HG03095 (cell line): ENCODE data around the gene SLC16A2.

Experiments
- ATAC-seq: cut with Tn5 transposase; IDR thresholded peaks from one replicate; pipeline ENCODE4 v1.9.1; 2021; ENCODE audit warnings: moderate library complexity; ENCODE audit not compliant: unreplicated experiment

SLC16A2 gene

GRCh38 chrX:74535408-74536151 is 114.3 kb downstream of the SLC16A2 start:
- ATAC-seq: no peak

GRCh38 chrX:74536152-74536831 is 115.0 kb downstream of the SLC16A2 start:
- peak; percentile 52 for ATAC-seq

- peak; percentile 23 for ATAC-seq
These were observed 115.6 kb downstream of the SLC16A2 start for GRCh38 chrX:74536832-74537371.

- no peak for ATAC-seq
These were observed 119.4 kb downstream of the SLC16A2 start for GRCh38 chrX:74540635-74541249.

- ATAC-seq: no peak
These were observed 124.7 kb downstream of the SLC16A2 start for GRCh38 chrX:74545880-74546523.

- ATAC-seq: no peak
These were observed 125.7 kb downstream of the SLC16A2 start for GRCh38 chrX:74546984-74547383.

GRCh38 chrX:74550295-74550802 is 129.1 kb downstream of the SLC16A2 start:
- peak; percentile 91 for ATAC-seq

- ATAC-seq: no peak
These were observed 130.6 kb downstream of the SLC16A2 start for GRCh38 chrX:74551934-74552333.

GRCh38 chrX:74557378-74557777 is 136.1 kb downstream of the SLC16A2 start:
- no peak for ATAC-seq

GRCh38 chrX:74578137-74578536 is 156.8 kb downstream of the SLC16A2 start:
- ATAC-seq: no peak

GRCh38 chrX:74579597-74580198 is 158.4 kb downstream of the SLC16A2 start:
- ATAC-seq: no peak
